CD14-positive monocyte (primary cell): Measurements from ENCODE around the gene ANTXR2. TPM values are rescaled to one million over a fixed set of nuclear protein-coding genes. Genes with fewer than 3 reads are reported as not detected.
A peak's percentile ranks its signal among the peaks of the same experiment; 100 is the strongest.

Source experiments
- DNase-seq, 3 donors: peaks; one replicate each; pipeline ENCODE4 v3.0.0-alpha.2; 2011 to 2022
- H2AFZ ChIP-seq: 2 replicates; pipeline ENCODE4 v1.6.0; 2012; ENCODE audit warnings: mild to moderate bottlenecking, low read depth, low read length, inconsistent platforms; ENCODE audit not compliant: insufficient read depth, poor library complexity, severe bottlenecking
- H3K27ac ChIP-seq, 2 donors: 1 replicate in 1 of 2; 2 replicates in 1 of 2; pipeline ENCODE4 v1.5.1; 2012 to 2013; ENCODE audit warnings: low read length in 2 of 2, control low read depth in 1 of 2, inconsistent platforms in 1 of 2, low read depth in 1 of 2, mild to moderate bottlenecking in 1 of 2
- H3K27me3 ChIP-seq, 2 donors: one replicate each; pipeline versions ENCODE4 v1.6.0 to v1.6.1; 2011 to 2013; ENCODE audit warnings: low read length in 2 of 2; ENCODE audit not compliant: control insufficient read depth in 2 of 2, insufficient read depth in 2 of 2
- H3K36me3 ChIP-seq, 2 donors: replicated peaks in 1 of 2; 1 replicate in 1 of 2; 2 replicates in 1 of 2; pipeline versions ENCODE4 v1.5.1 to v1.6.1; 2012 to 2013; ENCODE audit warnings: low read length in 2 of 2, control low read depth in 1 of 2, inconsistent platforms in 1 of 2, mild to moderate bottlenecking in 1 of 2; ENCODE audit not compliant: insufficient read depth in 2 of 2, control insufficient read depth in 1 of 2
- H3K4me1 ChIP-seq, 2 donors: 1 replicate in 1 of 2; 2 replicates in 1 of 2; pipeline versions ENCODE4 v1.5.1 to v1.6.1; 2012 to 2013; ENCODE audit warnings: low read length in 2 of 2, control low read depth in 1 of 2, inconsistent platforms in 1 of 2, mild to moderate bottlenecking in 1 of 2, moderate library complexity in 1 of 2; ENCODE audit not compliant: insufficient read depth in 2 of 2, control insufficient read depth in 1 of 2
- H3K4me2 ChIP-seq: replicated peaks from 2 replicates; pipeline ENCODE3; 2012; ENCODE audit warnings: low read length, moderate library complexity, mild to moderate bottlenecking; ENCODE audit not compliant: poor library complexity, severe bottlenecking; ENCODE audit errors: extremely low read depth
- H3K4me3 ChIP-seq, 3 experiments: fragments of 200-600 bp in 1 of 3; sonication (generic) in 1 of 3; replicated peaks in 1 of 3; 1 replicate in 2 of 3; 2 replicates in 1 of 3; pipeline ENCODE4 v1.5.1; 2011 to 2013; ENCODE audit warnings: low read length in 3 of 3, mild to moderate bottlenecking in 3 of 3, control low read depth in 2 of 3, low read depth in 2 of 3, inconsistent platforms in 1 of 3, moderate library complexity in 1 of 3
- H3K79me2 ChIP-seq: 2 replicates; pipeline ENCODE4 v1.6.0; 2012; ENCODE audit warnings: mild to moderate bottlenecking, control low read depth, inconsistent platforms, low read length, moderate library complexity; ENCODE audit not compliant: insufficient read depth
- H3K9ac ChIP-seq: 2 replicates; pipeline ENCODE4 v1.6.0; 2017; ENCODE audit warnings: low read length, mild to moderate bottlenecking; ENCODE audit not compliant: insufficient read depth, poor library complexity, severe bottlenecking
- H3K9me3 ChIP-seq, 2 donors: replicated peaks in 1 of 2; 1 replicate in 1 of 2; 2 replicates in 1 of 2; pipeline versions ENCODE4 v1.5.1 to v1.6.1; 2012 to 2013; ENCODE audit warnings: low read length in 2 of 2, control low read depth in 1 of 2; ENCODE audit not compliant: control insufficient read depth in 1 of 2, insufficient read depth in 1 of 2
- H4K20me1 ChIP-seq: 2 replicates; pipeline ENCODE4 v1.6.0; 2012; ENCODE audit warnings: mild to moderate bottlenecking, low read length, control low read depth, moderate library complexity; ENCODE audit not compliant: insufficient read depth
- H3K27ac Mint-ChIP-seq, 7 donors: one replicate each; pipeline ENCODE4 v1.8.0; 2020; ENCODE audit warnings: mild to moderate bottlenecking in 7 of 7, mixed read lengths in 7 of 7, moderate library complexity in 6 of 7, inconsistent platforms in 2 of 7
- H3K27me3 Mint-ChIP-seq, 3 donors: one replicate each; pipeline ENCODE4 v1.8.0; 2021 to 2022; ENCODE audit warnings: low read depth in 3 of 3, mild to moderate bottlenecking in 3 of 3, mixed read lengths in 3 of 3, moderate library complexity in 3 of 3, inconsistent platforms in 1 of 3
- H3K36me3 Mint-ChIP-seq, 2 donors: one replicate each; pipeline ENCODE4 v1.8.0; 2020; ENCODE audit warnings: mixed read lengths in 2 of 2, inconsistent platforms in 1 of 2, mild to moderate bottlenecking in 1 of 2
- H3K4me1 Mint-ChIP-seq: one replicate; pipeline ENCODE4 v1.8.0; 2020; ENCODE audit warnings: mild to moderate bottlenecking, mixed read lengths
- H3K4me3 Mint-ChIP-seq, 2 donors: one replicate each; pipeline ENCODE4 v1.8.0; 2020; ENCODE audit warnings: mild to moderate bottlenecking in 2 of 2, mixed read lengths in 2 of 2, moderate library complexity in 1 of 2
- H3K9me3 Mint-ChIP-seq, 7 donors: one replicate each; pipeline ENCODE4 v1.8.0; 2020 to 2022; ENCODE audit warnings: mixed read lengths in 7 of 7, mild to moderate bottlenecking in 6 of 7, moderate library complexity in 6 of 7, inconsistent platforms in 2 of 7
- WGBS: methylation state at CpG from one replicate; pipeline ENCODE4 v1.1.5; 2013; ENCODE audit warnings: missing lambda C conversion rate; ENCODE audit not compliant: insufficient coverage; 5-methylcytosine and 5-hydroxymethylcytosine counted together
- intact Hi-C, 2 donors: fragments of 100-400 bp; cut with micrococcal nuclease; formaldehyde crosslinking; loops; one replicate each; pipeline versions ENCODE4 v1.15.0 to v1.15.1; 2023
- polyA plus RNA-seq, 3 donors: library from polyadenylated mRNA; depleted of rRNA in 1 of 3; unstranded in 2 of 3; stranded (reverse) in 1 of 3; fragments of 300-500 nt in 2 of 3; fragments of >200 nt in 1 of 3; fragmentation: Illumina TruSeq in 2 of 3; gene quantifications; 1 replicate in 2 of 3; 2 replicates in 1 of 3; pipeline ENCODE4 v1.2.3, GENCODE V29; 2012 to 2021
- TF ChIP-seq, protein P1 (sequence below): fragments of 200-600 bp; IDR thresholded peaks from one replicate; pipeline ENCODE4 v1.8.0; 2022; ENCODE audit warnings: antibody characterized with exemption, mild to moderate bottlenecking

ANTXR2 gene
- polyA plus RNA-seq, 3 donors: 15.4 to 69.6 (median 59.2) TPM

DNA sequence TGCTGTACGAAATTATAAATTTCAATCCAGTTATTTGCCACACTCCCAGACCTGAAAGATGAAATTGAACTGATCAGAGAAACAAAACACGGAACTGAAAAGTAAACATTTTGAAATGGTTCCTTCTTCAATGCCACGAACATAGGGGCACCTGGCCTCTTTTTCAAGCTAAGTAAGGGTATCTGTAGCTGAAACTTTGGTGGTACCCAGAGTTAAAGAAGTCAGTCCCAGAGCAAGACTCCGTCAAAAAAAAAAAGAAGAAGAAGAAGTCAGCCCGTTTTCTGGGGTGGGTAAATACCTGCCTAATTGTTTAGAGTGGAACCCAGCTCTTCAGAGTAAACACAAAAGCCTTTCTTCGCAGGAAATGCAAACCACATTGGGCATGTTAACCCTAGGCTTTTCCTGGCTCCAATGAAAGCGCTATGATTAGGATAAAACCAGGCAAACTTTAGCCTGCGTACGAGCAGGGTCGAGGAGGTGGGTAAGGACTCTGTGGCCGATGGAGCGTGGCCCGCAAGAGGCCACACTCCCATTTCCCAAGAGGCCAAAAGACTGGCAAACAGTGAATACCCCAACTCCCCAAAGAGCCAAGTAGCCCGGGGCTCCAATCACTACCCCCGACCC is 1.3 kb downstream of the ANTXR2 start:
- Histone ChIP-seq H3K9me3 (no peaks in the 10 kb centered on the region), H3K27me3 (no peaks in the 10 kb centered on the region), H3K36me3 (peaks cover 23 to 30% of the 10 kb centered on the region in 2 donors), H3K79me2 (peaks cover 61% of the 10 kb centered on the region), H2AFZ (peak overlapping the region; percentile 62), H3K4me1 (peaks cover 54 to 62% of the 10 kb centered on the region in 2 donors), H3K27ac (peak overlapping the region; percentile 98 to 99), H4K20me1 (peaks cover 15% of the 10 kb centered on the region), H3K4me2 (peak overlapping the region; percentile 88), H3K9ac (peak overlapping the region; percentile 99), H3K4me3 (peak overlapping the region; percentile 61 to 93 (median 81))
- DNase-seq: peak in 1 of 3 donors; percentile 49
- Mint-ChIP-seq H3K4me3 (peak overlapping the region; percentile 98 to 100), H3K4me1 (peaks cover 67% of the 10 kb centered on the region), H3K27ac (peak overlapping the region; percentile 98 to 100 (median 99)), H3K36me3 (peaks cover 32 to 47% of the 10 kb centered on the region in 2 donors), H3K27me3 (no peaks in the 10 kb centered on the region), H3K9me3 (peaks cover 0 to 4% (median 0%) of the 10 kb centered on the region in 7 donors)
- WGBS: 0% methylated on average over 6 of the region's 15 CpGs
- intact Hi-C loops: loop anchor here (2.0 to 5.0 kb wide), 3 partner anchors 13 to 111 kb away; no protein-coding TSS in a partner anchor
- TF ChIP-seq, protein P1, sequence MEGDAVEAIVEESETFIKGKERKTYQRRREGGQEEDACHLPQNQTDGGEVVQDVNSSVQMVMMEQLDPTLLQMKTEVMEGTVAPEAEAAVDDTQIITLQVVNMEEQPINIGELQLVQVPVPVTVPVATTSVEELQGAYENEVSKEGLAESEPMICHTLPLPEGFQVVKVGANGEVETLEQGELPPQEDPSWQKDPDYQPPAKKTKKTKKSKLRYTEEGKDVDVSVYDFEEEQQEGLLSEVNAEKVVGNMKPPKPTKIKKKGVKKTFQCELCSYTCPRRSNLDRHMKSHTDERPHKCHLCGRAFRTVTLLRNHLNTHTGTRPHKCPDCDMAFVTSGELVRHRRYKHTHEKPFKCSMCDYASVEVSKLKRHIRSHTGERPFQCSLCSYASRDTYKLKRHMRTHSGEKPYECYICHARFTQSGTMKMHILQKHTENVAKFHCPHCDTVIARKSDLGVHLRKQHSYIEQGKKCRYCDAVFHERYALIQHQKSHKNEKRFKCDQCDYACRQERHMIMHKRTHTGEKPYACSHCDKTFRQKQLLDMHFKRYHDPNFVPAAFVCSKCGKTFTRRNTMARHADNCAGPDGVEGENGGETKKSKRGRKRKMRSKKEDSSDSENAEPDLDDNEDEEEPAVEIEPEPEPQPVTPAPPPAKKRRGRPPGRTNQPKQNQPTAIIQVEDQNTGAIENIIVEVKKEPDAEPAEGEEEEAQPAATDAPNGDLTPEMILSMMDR: no peak

DNA sequence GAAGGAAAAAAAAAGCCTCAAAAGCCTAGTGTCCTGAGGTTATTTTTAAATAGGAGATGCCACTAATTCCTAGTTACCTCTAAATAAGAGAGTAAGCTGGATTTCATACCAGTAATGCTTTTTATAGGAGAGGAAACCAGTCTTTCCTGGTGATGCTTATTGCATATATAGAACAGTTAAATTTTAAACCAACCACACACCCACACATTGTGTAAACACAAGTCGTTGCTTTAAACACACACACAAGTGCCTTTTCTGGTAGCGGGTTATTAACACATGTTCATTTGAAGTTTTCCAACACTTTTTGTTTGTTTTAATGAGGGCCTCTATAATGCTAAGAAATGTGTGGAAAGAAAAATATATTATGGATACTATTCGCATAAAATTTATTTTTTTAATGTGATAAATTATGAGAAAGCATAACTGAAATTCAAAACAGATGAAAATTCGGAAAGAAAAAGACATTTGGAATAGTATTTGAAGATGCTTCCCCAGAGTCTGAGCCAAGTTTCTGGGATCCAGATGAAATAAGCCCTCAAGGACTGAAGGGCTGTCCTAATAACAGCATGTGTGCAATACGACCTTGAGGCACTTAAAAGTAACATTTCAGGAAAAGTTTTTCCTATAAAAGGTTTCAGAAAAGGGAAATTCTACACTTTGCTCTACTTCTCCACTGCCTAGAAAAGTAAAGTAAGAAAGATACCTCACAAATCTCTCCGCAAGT is 2.0 kb downstream of the ANTXR2 start:
- DNase-seq: peak in 1 of 3 donors; percentile 34
- H3K4me1 Mint-ChIP-seq: peaks cover 60% of the 10 kb centered on the region
- peaks cover 0 to 4% (median 0%) of the 10 kb centered on the region in 7 donors for H3K9me3 Mint-ChIP-seq

More for the DNA sequence above, 2.0 kb downstream of the ANTXR2 start:
- Histone ChIP-seq H2AFZ (peak overlapping the region; percentile 62), H3K9ac (peak overlapping the region; percentile 99), H3K79me2 (peaks cover 68% of the 10 kb centered on the region), H3K27me3 (no peaks in the 10 kb centered on the region), H3K36me3 (peaks cover 29 to 37% of the 10 kb centered on the region in 2 donors), H3K27ac (peak overlapping the region in 1 of 2 donors; percentile 98), H3K9me3 (no peaks in the 10 kb centered on the region), H3K4me1 (peaks cover 47 to 56% of the 10 kb centered on the region in 2 donors), H3K4me2 (peak overlapping the region; percentile 88), H3K4me3 (peak overlapping the region; percentile 61 to 93 (median 81)), H4K20me1 (peaks cover 15% of the 10 kb centered on the region)
- Mint-ChIP-seq H3K4me3 (peak overlapping the region; percentile 98 to 100), H3K27ac (peak overlapping the region; percentile 98 to 100 (median 99)), H3K27me3 (no peaks in the 10 kb centered on the region), H3K36me3 (peaks cover 38 to 54% of the 10 kb centered on the region in 2 donors)
- WGBS: no CpG with 5 or more reads among the region's 6 CpGs
- intact Hi-C loops: loop anchor here (5.0 kb wide), 2 partner anchors 71 to 111 kb away; no protein-coding TSS in a partner anchor
- TF ChIP-seq, protein P1: no peak
